DMS153 treated with DMSO at 0.1 percent for 48 hours (cell line): ENCODE results near the gene GMDS.

Experiments
- DNase-seq: peaks from one replicate; lab custom pipeline; 2025; ENCODE audit not compliant: unreplicated experiment; lab: John Stamatoyannopoulos, UW

Gene GMDS

GRCh38 chr6:2140438-2141128, 104.8 kb downstream of the GMDS start:
- no peak for DNase-seq

GRCh38 chr6:2135401-2135800, 110.0 kb downstream of the GMDS start:
- no peak for DNase-seq

GRCh38 chr6:2134554-2134953, 110.9 kb downstream of the GMDS start:
- no peak for DNase-seq

- DNase-seq = no peak
Measured at GRCh38 chr6:2133716-2134310, 111.6 kb downstream of the GMDS start.

- DNase-seq = no peak
Measured at GRCh38 chr6:2132916-2133315, 112.5 kb downstream of the GMDS start.

- no peak for DNase-seq
Measured at GRCh38 chr6:2132416-2132815, 113.0 kb downstream of the GMDS start.

GRCh38 chr6:2129182-2129621, 116.2 kb downstream of the GMDS start:
- no peak for DNase-seq

GRCh38 chr6:2127484-2127911, 117.9 kb downstream of the GMDS start:
- DNase-seq = no peak

- DNase-seq = no peak
Measured at GRCh38 chr6:2126351-2126750, 119.1 kb downstream of the GMDS start.

- DNase-seq = no peak
Measured at GRCh38 chr6:2125158-2125557, 120.2 kb downstream of the GMDS start.

- no peak for DNase-seq
Measured at GRCh38 chr6:2124260-2124709, 121.1 kb downstream of the GMDS start.

GRCh38 chr6:2120912-2121311, 124.5 kb downstream of the GMDS start:
- no peak for DNase-seq

GRCh38 chr6:2119275-2119674, 126.1 kb downstream of the GMDS start:
- no peak for DNase-seq

GRCh38 chr6:2118136-2118535, 127.3 kb downstream of the GMDS start:
- no peak for DNase-seq

- DNase-seq = no peak
Measured at GRCh38 chr6:2117447-2117846, 128.0 kb downstream of the GMDS start.

- no peak for DNase-seq
Measured at GRCh38 chr6:2116496-2116895, 128.9 kb downstream of the GMDS start.

GRCh38 chr6:2114100-2114499, 131.3 kb downstream of the GMDS start:
- no peak for DNase-seq

- DNase-seq = no peak
Measured at GRCh38 chr6:2111162-2111677, 134.2 kb downstream of the GMDS start.

- DNase-seq = no peak
Measured at GRCh38 chr6:2110504-2110903, 134.9 kb downstream of the GMDS start.

GRCh38 chr6:2109796-2110195, 135.6 kb downstream of the GMDS start:
- no peak for DNase-seq

- DNase-seq = peak; percentile 37
Measured at GRCh38 chr6:2108700-2109306, 136.6 kb downstream of the GMDS start.

- no peak for DNase-seq
Measured at GRCh38 chr6:2104524-2104880, 140.9 kb downstream of the GMDS start.
